Measurements from ENCODE around the gene GALNTL6. TPM values are rescaled to one million over a fixed set of nuclear protein-coding genes. Genes with fewer than 3 reads are reported as not detected.

The GALNTL6 gene
- total RNA-seq, 1 experiment from 2014 or later: not detected

DNA sequence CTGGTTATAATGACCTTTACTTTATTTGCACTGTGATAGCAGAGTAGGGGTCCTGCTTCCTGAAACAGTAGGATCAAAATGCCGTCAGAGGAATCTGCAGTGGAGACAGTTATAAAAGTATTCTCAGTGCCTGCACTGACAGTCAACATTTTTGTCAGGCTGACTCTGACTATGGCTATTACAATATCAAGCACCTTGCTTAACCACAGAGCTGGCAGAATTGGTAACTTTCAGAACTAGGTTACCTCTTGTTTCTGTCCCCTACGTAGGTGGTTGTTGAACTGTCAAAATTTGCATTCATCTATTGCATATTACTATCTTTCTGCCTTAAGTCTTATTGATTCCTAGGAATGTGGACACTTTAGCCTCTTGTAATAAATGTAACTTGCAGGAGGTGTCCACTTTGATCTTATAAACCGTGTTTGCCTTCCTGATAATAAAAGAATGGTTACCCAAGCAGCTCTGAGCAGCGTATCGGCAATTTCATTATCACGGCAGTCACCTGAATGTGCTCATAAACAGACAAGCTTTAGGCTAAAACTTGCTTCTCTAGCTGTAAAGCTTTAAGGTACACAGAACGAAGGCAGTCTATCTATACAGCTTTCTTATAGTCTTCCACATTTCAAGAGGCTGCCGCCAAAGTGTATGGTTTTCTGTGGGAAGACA, 1002.4 kb downstream of the GALNTL6 start:
- no CpG with 5 or more reads among the region's 8 CpGs for WGBS (ENCODE audit: extremely low coverage, insufficient read length, low lambda C conversion rate)
- Histone ChIP-seq H3K18ac (ENCODE audit: insufficient read length, low read depth, low read length) (no peak overlapping the region), H2AFZ (ENCODE audit: low read length) (no peak overlapping the region), H2BK5ac (ENCODE audit: insufficient read length, low read length) (no peak overlapping the region), H3K14ac (ENCODE audit: insufficient read depth, low read length) (no peak overlapping the region), H3K79me1 (ENCODE audit: insufficient read depth, low read depth, low read length, poor library complexity, severe bottlenecking) (no peaks in the 10 kb centered on the region), H3K23me2 (ENCODE audit: insufficient read length, low read depth, low read length, poor library complexity, severe bottlenecking) (no peaks in the 10 kb centered on the region), H4K8ac (replicated peaks; ENCODE audit: insufficient read length, low read depth, low read length) (no peak overlapping the region), H2BK12ac (ENCODE audit: insufficient read length, low read depth, low read length) (no peak overlapping the region), H3K9me3 (ENCODE audit: control insufficient read depth, low read depth, low read length) (no peaks in the 10 kb centered on the region), H3K23ac (ENCODE audit: insufficient read length, low read depth, low read length) (no peak overlapping the region), H3K56ac (ENCODE audit: insufficient read length, low read depth, low read length) (no peak overlapping the region), H3K4me1 (ENCODE audit: insufficient read depth, low read length) (no peaks in the 10 kb centered on the region), H2BK15ac (ENCODE audit: low read depth, low read length) (no peak overlapping the region), H2BK20ac (ENCODE audit: low read depth, low read length, poor library complexity, severe bottlenecking) (no peak overlapping the region), H3K27me3 (ENCODE audit: insufficient read depth, low read length) (no peaks in the 10 kb centered on the region), H3K79me2 (ENCODE audit: insufficient read depth, low read length) (no peaks in the 10 kb centered on the region), H4K5ac (ENCODE audit: insufficient read length, low read depth, low read length) (no peak overlapping the region), H2AK5ac (ENCODE audit: insufficient read length, low read length) (no peak overlapping the region), H3K27ac (ENCODE audit: insufficient read length, low read depth, low read length) (no peak overlapping the region), H4K20me1 (ENCODE audit: control insufficient read depth, insufficient read depth, insufficient read length) (no peaks in the 10 kb centered on the region), H3K4me2 (ENCODE audit: insufficient read depth, insufficient read length, low read length) (no peak overlapping the region), H4K91ac (ENCODE audit: insufficient read length, low read depth, low read length) (no peak overlapping the region), H2BK120ac (ENCODE audit: low read depth, low read length, poor library complexity, severe bottlenecking) (no peak overlapping the region), H3K9ac (ENCODE audit: extremely low read depth, insufficient read length, low read length) (no peak overlapping the region), H3K4ac (ENCODE audit: low read depth, low read length) (no peak overlapping the region), H3T11ph (ENCODE audit: low read length) (no peak overlapping the region)
- H3K27me3 Mint-ChIP-seq (ENCODE audit: low read depth): no peaks in the 10 kb centered on the region
- no peak overlapping the region for H3K4me3 Mint-ChIP-seq
- no peaks in the 10 kb centered on the region for H3K9me3 Mint-ChIP-seq
- DNase-seq: no peak
- TF ChIP-seq, protein P1, sequence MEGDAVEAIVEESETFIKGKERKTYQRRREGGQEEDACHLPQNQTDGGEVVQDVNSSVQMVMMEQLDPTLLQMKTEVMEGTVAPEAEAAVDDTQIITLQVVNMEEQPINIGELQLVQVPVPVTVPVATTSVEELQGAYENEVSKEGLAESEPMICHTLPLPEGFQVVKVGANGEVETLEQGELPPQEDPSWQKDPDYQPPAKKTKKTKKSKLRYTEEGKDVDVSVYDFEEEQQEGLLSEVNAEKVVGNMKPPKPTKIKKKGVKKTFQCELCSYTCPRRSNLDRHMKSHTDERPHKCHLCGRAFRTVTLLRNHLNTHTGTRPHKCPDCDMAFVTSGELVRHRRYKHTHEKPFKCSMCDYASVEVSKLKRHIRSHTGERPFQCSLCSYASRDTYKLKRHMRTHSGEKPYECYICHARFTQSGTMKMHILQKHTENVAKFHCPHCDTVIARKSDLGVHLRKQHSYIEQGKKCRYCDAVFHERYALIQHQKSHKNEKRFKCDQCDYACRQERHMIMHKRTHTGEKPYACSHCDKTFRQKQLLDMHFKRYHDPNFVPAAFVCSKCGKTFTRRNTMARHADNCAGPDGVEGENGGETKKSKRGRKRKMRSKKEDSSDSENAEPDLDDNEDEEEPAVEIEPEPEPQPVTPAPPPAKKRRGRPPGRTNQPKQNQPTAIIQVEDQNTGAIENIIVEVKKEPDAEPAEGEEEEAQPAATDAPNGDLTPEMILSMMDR (conservative IDR thresholded peaks at IDR 0.05): no peak
- peaks cover 9 to 10% of the 10 kb centered on the region in 2 experiments for H3K4me1 Mint-ChIP-seq
- no peak overlapping the region for H3K27ac Mint-ChIP-seq
- H3K36me3 Mint-ChIP-seq (ENCODE audit: insufficient read depth in 1 of 3, low read depth in 3 of 3): no peaks in the 10 kb centered on the region
